NCI-H2029 treated with DMSO at 0.1 percent for 48 hours (cell line): ENCODE data around the gene PRKAG2.
"Not testable (repeated sequence)": the region's sequence is repeated elsewhere in the genome, so short reads cannot be mapped to it uniquely, and the experiment has no call there.

Source experiments
- DNase-seq: peaks from one replicate; lab custom pipeline; 2025; lab: John Stamatoyannopoulos, UW

The PRKAG2 gene

DNA sequence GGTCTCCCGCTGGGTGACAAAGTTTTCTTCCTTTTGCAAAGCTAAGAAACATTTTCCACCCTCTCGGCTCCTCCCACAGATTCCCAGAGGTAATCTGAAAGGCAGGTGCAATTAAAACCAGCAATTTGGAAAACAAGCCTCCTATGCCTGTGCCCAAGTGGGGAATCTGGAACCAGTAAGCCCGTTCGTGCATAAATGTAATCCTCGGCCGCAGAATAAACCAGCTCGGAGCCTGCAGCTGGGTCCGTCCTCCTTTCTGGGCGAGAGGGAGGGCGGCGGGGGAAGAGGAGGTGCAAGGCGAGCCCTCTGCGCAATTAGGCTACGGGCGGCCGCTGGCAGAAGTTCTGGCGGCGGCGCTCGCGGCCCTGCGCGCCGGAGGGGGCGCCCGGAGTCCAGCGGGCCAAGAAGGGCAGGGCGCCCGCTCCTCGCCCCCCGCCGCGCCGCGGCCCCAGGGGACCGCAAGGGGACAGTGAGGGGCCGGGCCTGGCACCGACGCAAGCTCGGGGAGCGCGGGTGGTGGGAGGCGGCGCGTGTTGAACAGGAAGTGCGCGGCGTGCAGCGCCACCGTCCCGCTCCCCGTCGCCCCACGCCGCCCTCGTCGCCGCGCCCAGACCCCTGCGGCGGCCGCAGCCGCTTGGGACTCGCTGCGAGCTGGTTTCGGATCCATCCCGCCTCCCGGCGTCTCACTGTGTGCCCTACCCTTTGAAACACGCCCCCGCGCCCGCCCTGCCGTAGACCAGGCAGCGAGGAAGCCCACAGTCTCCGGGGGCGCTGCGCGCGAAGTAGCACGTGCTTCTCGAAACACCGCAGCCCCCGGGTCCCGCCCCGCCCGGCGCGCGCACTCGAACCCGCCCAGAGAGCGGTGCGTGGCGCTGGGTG is at the start of gene PRKAG2:
Gene PRKAG2, minus strand, starts transcription at position 217 of the 879 bp plus-strand sequence. CDS start 495 bp downstream, outside the sequence.
- DNase-seq = no peak

- no peak for DNase-seq
These were observed 49.4 kb upstream of the PRKAG2 start for GRCh38 chr7:151926336-151926712.

- DNase-seq = no peak
These were observed 48.8 kb upstream of the PRKAG2 start for GRCh38 chr7:151925446-151926335.

DNA sequence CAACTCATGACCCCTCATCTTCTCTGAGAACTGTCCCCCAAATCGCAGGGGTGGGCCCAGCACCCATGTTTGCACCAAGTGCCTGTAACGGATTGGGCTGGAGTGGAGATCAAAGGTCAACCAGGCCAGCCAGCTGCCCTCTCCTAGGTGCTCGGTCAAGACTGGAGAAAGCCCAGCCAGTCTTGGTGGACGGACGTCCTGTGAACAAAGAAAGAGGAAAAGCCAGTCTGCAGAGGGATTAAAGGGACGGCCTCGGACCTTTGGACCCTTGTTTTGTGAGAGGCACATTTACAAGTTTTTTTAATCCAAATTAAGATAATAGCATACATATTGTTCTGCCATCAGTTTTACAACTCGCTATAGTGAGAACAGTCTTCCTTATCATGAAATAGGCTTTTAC is 47.6 kb upstream of the PRKAG2 start:
- DNase-seq = no peak

- DNase-seq = no peak
These were observed 47.1 kb upstream of the PRKAG2 start for GRCh38 chr7:151924001-151924400.

DNA sequence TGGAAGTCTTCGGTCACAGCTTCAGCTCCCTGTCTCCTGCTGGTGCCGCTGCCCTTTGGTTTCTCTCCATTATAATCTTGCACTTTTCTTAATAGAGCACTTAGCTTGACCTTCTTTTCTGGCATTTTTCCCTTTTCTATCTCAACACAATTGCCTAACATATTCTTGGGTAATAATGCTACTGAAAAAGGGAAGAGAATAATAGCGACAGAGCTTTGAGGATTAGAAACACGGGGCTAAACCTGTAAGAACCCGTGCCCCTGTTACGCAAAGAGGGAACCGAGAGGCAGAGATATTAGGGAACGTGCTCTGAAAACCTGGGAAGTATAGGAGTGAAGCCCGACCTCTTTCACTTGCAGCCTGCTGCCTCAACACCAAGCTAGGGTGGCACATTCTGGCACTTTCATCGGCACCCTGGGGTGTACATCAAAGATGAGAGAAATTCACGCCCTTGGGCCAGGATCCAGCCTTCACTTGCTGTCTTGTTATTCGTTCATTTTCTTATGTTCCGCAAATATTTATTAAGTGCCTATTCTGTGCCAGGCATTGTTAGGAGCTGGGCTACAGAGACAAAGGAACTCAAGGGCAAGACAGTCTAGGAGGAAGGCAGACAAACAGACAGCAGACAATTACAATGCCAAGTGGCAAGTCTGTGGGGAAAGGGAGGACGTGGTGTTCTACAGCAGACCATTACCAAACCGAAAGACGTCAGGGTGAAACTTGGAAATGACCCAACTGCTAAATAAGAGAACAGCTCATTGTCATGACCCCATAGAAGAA is 46.4 kb upstream of the PRKAG2 start:
- no peak for DNase-seq

- no peak for DNase-seq
These were observed 44.5 kb upstream of the PRKAG2 start for GRCh38 chr7:151921451-151921850.

DNA sequence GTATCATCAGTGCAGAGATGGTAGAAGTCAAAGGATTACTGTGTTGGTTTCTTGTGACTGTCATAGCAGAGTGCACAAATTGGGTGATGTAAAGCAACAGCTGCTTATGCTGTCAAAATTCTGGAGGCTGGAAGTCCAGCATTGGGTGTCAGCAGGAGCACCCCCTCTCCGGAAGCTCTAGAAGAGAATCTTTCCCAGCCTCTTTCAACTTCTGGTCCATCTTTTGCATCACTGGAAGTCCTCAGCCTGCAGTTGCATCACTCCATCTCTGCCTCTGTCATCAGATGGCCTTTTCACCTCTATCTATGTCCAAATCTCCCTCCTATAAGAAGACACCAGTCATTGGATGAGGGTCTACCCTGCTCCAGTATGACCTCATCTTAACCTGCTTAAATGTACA is 43.6 kb upstream of the PRKAG2 start:
- DNase-seq = no peak

DNA sequence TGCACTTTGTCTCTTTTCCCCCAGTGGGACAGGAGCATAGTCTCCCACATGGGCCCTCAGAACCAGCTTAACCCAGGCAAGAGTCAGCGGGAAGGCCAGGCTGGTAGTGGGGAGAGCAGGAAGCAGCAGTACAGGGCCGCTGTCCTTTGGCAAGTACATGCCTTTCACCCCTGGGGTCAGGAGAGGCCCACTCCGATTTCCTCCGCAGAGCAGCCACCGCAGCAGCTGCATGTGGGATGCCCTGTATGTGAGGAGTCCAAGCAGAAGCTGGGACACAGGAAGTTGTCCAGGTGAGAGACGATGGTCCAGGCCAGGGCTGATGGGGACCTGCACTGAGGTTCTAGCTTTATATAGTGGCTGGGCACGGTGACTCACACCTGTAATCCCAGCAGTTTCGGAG is 42.7 kb upstream of the PRKAG2 start:
- DNase-seq = no peak

DNA sequence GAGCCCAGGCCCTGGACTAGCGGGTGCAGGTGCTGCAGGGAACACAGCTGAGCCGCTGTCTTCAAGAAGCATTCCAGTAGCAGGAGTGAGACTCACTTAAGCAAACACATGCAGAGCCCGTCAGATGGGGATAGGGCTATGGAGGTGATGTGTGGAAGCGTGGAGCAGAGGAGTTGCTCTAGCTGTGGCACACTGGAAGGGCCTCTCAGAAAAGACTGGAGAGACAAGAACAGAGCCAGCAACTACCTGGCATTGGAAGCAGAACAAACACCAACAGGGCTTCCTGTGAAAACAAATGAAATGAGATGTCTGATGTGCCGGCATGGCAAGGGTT is 41.6 kb upstream of the PRKAG2 start:
- no peak for DNase-seq

DNA sequence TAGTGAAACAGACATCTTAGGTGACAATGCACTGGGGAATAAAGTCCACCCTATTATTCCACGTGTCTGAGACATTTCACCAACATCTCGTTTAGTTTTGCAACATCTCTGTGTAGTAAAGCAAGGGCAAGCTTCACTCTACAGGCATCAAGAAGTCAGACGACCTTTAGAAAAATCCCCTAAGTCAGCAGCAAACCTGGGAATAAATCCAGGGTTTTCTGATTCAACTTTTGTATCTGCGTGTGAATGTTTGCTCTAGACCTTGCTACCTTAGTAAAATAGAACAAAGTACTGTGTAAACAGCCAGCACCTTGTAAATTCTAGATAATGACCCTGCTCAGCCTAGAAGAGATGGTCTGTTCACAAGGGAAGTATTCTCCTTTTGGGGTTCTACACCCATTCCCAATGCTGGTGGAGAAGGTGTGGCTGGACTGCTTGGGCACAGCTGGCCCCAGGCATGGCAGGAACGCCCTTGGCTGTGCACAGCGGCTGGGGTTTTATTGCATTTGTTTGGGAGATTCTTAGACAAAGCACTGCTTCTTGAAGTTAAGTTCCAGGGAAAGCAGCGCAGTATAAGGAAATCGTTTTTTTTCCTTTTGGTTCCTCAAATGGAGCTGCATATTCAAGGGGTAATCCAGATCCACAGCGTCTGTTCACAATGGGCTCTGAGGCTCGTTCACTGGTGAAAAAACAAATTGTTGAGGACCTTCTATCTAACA is 41.0 kb upstream of the PRKAG2 start:
- DNase-seq = no peak

- DNase-seq = no peak
These were observed 37.1 kb upstream of the PRKAG2 start for GRCh38 chr7:151914051-151914450.

DNA sequence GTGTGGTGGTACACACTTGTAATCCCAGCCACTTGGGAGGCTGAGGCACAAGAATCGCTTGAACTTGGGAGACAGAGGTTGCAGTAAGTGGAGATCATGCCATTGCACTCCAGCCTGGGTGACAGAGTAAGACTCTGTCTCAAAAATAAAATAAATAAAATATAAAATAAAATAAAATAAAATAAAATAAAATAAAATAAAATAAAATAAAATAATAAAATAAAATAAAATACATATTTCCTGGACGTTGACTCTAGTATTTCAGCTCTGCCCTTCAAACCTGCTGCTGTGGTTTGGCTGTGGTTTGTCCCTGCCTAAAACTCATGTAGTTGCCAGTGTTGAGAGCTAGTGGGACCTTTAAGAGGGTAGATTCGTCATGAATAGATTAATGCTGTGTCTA is 33.7 kb upstream of the PRKAG2 start:
- not testable (repeated sequence) for DNase-seq

GRCh38 chr7:151907115-151907514 is 30.2 kb upstream of the PRKAG2 start:
- not testable (repeated sequence) for DNase-seq

DNA sequence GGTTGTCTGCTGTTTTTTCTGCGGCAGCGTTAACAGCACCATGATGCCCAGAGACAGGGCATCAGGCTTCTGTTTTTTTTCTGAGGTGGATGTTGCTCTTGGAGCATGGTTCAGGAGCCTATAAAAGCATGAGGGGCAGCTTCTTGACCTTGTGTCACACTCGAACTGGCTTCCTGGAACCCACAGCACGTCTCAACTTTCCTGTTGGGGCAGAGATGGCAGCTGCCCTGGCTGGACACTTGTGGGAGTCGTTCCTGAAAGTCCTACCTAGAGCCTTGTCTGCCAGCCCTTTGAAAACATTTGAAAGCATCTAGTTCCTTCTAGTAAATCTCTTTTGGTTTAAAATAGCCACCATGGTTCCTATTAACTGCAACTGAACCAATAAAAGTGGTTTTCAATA is 28.9 kb upstream of the PRKAG2 start:
- no peak for DNase-seq

DNA sequence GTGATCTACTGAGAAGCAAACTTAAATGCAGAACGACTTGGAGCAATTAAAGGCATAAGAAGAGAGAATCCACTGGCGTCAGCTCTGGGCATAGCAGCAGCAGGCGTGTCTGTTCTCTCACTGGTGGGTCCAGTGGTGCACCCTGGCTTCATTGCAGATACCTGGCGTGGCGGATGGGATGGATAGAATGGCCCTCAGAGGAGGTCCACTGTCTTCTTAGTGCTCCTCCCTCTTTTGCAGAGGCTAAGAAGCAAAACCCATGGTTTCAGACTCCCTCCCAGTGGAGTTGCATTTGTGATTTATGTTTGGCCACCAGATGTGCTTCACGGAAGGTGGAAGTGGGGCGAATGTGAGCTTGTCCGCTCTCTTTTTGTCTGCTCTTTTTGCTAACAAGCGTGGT is 28.4 kb upstream of the PRKAG2 start:
- DNase-seq = no peak

DNA sequence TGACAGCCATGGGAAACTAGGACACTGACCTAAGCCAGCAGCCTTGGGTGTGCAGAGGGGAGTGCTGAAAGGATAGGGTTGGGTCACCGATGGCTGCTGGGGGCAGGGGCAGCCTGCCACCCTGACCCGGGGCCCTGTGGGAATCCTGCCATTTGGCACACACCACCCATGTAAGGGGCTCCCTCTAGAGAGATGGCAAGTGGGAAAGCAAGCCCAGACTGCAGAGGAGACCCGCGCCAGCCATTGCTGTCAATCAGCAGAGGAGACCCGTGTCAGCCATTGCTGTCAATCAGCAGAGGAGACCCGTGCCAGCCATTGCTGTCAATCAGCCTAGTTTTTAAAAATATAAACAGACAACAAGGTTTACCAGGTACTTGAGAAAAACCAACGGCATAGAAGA is 27.4 kb upstream of the PRKAG2 start:
- DNase-seq = no peak

GRCh38 chr7:151903249-151904032 is 26.5 kb upstream of the PRKAG2 start:
- DNase-seq = no peak

GRCh38 chr7:151902311-151902710 is 25.4 kb upstream of the PRKAG2 start:
- DNase-seq = no peak

DNA sequence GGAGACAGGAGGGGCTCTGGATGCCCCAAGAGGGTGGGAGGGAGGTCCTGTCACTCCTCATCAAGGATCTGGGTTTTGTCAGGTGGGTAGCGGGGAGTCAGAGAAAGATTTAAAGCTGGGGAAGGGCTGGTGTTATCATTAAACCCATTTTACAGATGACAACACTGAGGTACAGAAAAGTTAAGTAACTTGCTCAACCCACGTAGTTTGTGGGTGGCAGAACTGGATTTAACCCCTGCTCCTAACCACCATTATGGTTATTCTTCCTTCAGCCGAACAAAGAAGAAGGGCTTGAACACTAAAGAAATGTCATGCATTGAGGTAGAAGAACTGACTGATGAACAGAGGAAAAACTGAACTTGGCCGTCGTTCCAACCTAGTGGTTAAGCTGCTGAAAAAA is 24.9 kb upstream of the PRKAG2 start:
- DNase-seq = no peak
